Endothelial cell of umbilical vein (primary cell): ENCODE results near the gene ALG11. TPM values are rescaled to one million over a fixed set of nuclear protein-coding genes. Genes with fewer than 3 reads are reported as not detected.

Experiments used
- BruUV-seq: library from RNA; stranded (reverse); fragments of 400-500 nt; replicated peaks from 2 replicates; lab custom pipeline; 2021; lab: Mats Ljungman, UMichigan
- CTCF ChIA-PET: fragments of 300-600, 350-600 bp; sonication (Branson Sonifier 250); formaldehyde crosslinking; loops from one replicate; lab custom pipeline; 2021; ENCODE audit warnings: antibody characterized with exemption, inconsistent platforms; lab: Charles Lee
- POLR2A ChIA-PET: fragments of 300-600, 350-600 bp; sonication (Branson Sonifier 250); formaldehyde crosslinking; loops from one replicate; lab custom pipeline; 2021; ENCODE audit warnings: antibody characterized with exemption, inconsistent platforms; lab: Charles Lee
- DNase-seq: peaks from one replicate; pipeline ENCODE4 v3.0.0-alpha.2; 2011; ENCODE audit warnings: low read depth, low spot score
- FAIRE-seq: peaks from 2 replicates; lab custom pipeline; 2011; peaks lifted over from hg19 to GRCh38; lab: Jason Lieb, UNC
- H2AFZ ChIP-seq: 2 replicates; pipeline ENCODE4 v1.6.0; 2012; ENCODE audit warnings: low read depth, low read length, control low read depth, inconsistent platforms
- H3K27ac ChIP-seq: 2 replicates; pipeline ENCODE4 v1.5.1; 2011; ENCODE audit warnings: low read depth, mild to moderate bottlenecking, control low read depth, low read length, moderate library complexity; ENCODE audit not compliant: insufficient read depth
- H3K27me3 ChIP-seq, 2 experiments: 2 replicates each; pipeline versions ENCODE4 v1.6.0 to v1.6.1; 2011; ENCODE audit warnings: low read length in 2 of 2, mixed read lengths in 1 of 2; ENCODE audit not compliant: control insufficient read depth in 2 of 2, insufficient read depth in 2 of 2
- H3K36me3 ChIP-seq, 2 experiments: 2 replicates in 1 of 2; 3 replicates in 1 of 2; pipeline ENCODE4 v1.5.1; 2011; ENCODE audit warnings: low read length in 2 of 2, mild to moderate bottlenecking in 1 of 2, moderate library complexity in 1 of 2; ENCODE audit not compliant: control insufficient read depth in 2 of 2, insufficient read depth in 2 of 2; ENCODE audit errors: extremely low read depth in 1 of 2
- H3K4me1 ChIP-seq: 3 replicates; pipeline ENCODE4 v1.5.1; 2011; ENCODE audit warnings: mild to moderate bottlenecking, low read length; ENCODE audit not compliant: control insufficient read depth, insufficient read depth; ENCODE audit errors: extremely low read depth
- H3K4me2 ChIP-seq: 2 replicates; pipeline ENCODE4 v1.6.1; 2011; ENCODE audit warnings: low read length, control low read depth, mixed read lengths; ENCODE audit not compliant: insufficient read depth
- H3K4me3 ChIP-seq, 3 experiments: fragments of 200-600 bp in 1 of 3; sonication (generic), shearing (Covaris generic) in 1 of 3; replicated peaks in 1 of 3; 2 replicates each; pipeline ENCODE4 v1.5.1; 2011 to 2016; ENCODE audit warnings: control low read depth in 3 of 3, low read length in 3 of 3, mild to moderate bottlenecking in 2 of 3, inconsistent platforms in 1 of 3, low read depth in 1 of 3, moderate library complexity in 1 of 3; ENCODE audit not compliant: insufficient read depth in 1 of 3
- H3K79me2 ChIP-seq: 2 replicates; pipeline ENCODE4 v1.6.0; 2012; ENCODE audit warnings: low read length, inconsistent platforms; ENCODE audit not compliant: control insufficient read depth, insufficient read depth
- H3K9ac ChIP-seq: replicated peaks from 2 replicates; pipeline ENCODE3; 2011; ENCODE audit warnings: low read length, control low read depth; ENCODE audit not compliant: insufficient read depth; ENCODE audit errors: extremely low read depth
- H3K9me1 ChIP-seq: replicated peaks from 3 replicates; pipeline ENCODE4 v1.6.0; 2011; ENCODE audit warnings: mild to moderate bottlenecking, low read length; ENCODE audit not compliant: control insufficient read depth, insufficient read depth; ENCODE audit errors: extremely low read depth
- H3K9me3 ChIP-seq: replicated peaks from 2 replicates; pipeline ENCODE4 v1.5.1; 2012; ENCODE audit warnings: low read length, inconsistent platforms; ENCODE audit not compliant: control insufficient read depth, insufficient read depth
- H4K20me1 ChIP-seq: replicated peaks from 2 replicates; pipeline ENCODE3; 2011; ENCODE audit warnings: mild to moderate bottlenecking, low read length; ENCODE audit not compliant: control insufficient read depth, insufficient read depth; ENCODE audit errors: extremely low read depth
- EZH2 ChIP-seq: IDR thresholded peaks from 2 replicates; pipeline ENCODE4 v1.6.1; 2012; ENCODE audit warnings: borderline replicate concordance, low read depth, mild to moderate bottlenecking, moderate library complexity, low read length, inconsistent platforms; ENCODE audit not compliant: severe bottlenecking
- FOS ChIP-seq: IDR thresholded peaks from 2 replicates; pipeline ENCODE4 v1.6.1; 2011; ENCODE audit warnings: mild to moderate bottlenecking, low read length, moderate library complexity, borderline replicate concordance; ENCODE audit not compliant: insufficient read depth
- GATA2 ChIP-seq: IDR thresholded peaks from 2 replicates; pipeline ENCODE4 v1.7.0; 2011; ENCODE audit warnings: low read depth, mild to moderate bottlenecking, moderate library complexity, mixed read lengths, low read length; ENCODE audit not compliant: insufficient read length, insufficient read depth
- JUN ChIP-seq: IDR thresholded peaks from 2 replicates; pipeline ENCODE4 v1.6.1; 2011; ENCODE audit warnings: borderline replicate concordance, low read depth; ENCODE audit not compliant: insufficient read length, insufficient read depth
- MYC ChIP-seq: IDR thresholded peaks from one replicate; pipeline ENCODE4 v1.6.1; 2011; ENCODE audit warnings: mild to moderate bottlenecking, low read depth, low read length
- POLR2A ChIP-seq: IDR thresholded peaks from 2 replicates; pipeline ENCODE4 v1.6.1; 2012; ENCODE audit warnings: low read depth, mild to moderate bottlenecking, control low read depth, low read length
- POLR2AphosphoS5 ChIP-seq: IDR thresholded peaks from 2 replicates; pipeline ENCODE4 v1.6.1; 2012; ENCODE audit warnings: low read depth, mild to moderate bottlenecking, control low read depth, low read length, moderate library complexity; ENCODE audit not compliant: insufficient read depth
- dilution Hi-C: fragments of 300-500 bp; cut with MboI; formaldehyde crosslinking; loops from one replicate; pipeline ENCODE4 v1.15.0; 2019; ENCODE audit warnings: low sequenced_read_pairs; ENCODE audit not compliant: extremely low pct_ligation_motif_present
- intact Hi-C: fragments of 100-400 bp; cut with micrococcal nuclease; formaldehyde crosslinking; loops from one replicate; pipeline ENCODE4 v1.10.0; 2022
- polyA plus RNA-seq, 4 experiments: library from polyadenylated mRNA; depleted of rRNA in 3 of 4; stranded (reverse) in 3 of 4; unstranded in 1 of 4; fragments of >200 nt; gene quantifications; 2 replicates each; pipeline versions ENCODE4 v1.2.1 to v1.2.3, GENCODE V29; 2011 to 2012; ENCODE audit warnings: missing spikeins in 1 of 4
- total RNA-seq: library from RNA; stranded (reverse); gene quantifications from 2 replicates; pipeline ENCODE4 v1.2.3, GENCODE V29; 2021
- TF ChIP-seq, protein P1 (sequence below), 2 donors: IDR thresholded peaks; 1 replicate in 1 of 2; 2 replicates in 1 of 2; pipeline ENCODE4 v1.5.1; 2011; ENCODE audit warnings: low read length in 2 of 2, mild to moderate bottlenecking in 2 of 2, moderate library complexity in 2 of 2, control low read depth in 1 of 2, inconsistent platforms in 1 of 2, low read depth in 1 of 2; ENCODE audit not compliant: insufficient read depth in 1 of 2; ENCODE audit errors: extremely low read depth in 1 of 2
- TF ChIP-seq, protein P2 (sequence below): IDR thresholded peaks from 2 replicates; pipeline ENCODE4 v1.6.1; 2011; ENCODE audit not compliant: insufficient read depth, insufficient read length

ALG11 gene
- total and polyA plus RNA-seq, 2 donors (not counting 3 experiments of a cell fraction or from before 2014, with no cell fraction given) = 6.5 to 31.0 TPM

DNA sequence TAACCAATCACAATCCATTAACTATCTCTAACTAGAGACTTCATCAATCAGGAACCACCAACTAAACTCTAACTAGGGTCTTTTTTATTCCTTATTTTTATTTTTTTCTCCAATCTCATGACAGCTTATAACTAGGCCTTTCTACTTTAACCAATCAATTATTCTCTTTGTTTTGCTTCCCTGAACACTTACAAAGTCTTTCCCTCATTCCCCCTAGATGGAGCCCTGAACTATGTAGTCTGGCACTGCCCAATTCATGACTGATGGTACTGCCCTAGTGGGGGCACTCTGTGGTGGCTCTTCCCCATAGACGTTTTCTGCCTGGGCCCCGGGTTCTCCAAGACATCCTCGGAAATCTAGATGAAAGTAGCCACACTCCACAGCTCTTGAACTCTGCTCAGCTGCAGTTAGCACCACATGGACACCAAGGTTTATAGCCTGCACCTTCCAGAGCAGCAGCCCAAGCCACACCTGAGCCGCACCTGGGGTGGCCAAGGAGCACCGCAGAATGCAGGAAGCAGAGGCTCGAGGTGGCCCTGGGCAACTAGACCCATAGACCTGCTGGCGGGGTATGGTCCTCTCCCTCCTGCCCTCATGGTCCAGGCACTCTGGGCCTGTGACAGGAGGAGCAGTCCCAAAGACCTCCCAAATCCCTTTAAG lies 7.6 kb upstream of the ALG11 start:
- H3K27ac ChIP-seq = no peak overlapping the region
- DNase-seq = no peak
- peaks cover 0 to 6% of the 10 kb centered on the region in 2 experiments for H3K27me3 ChIP-seq
- no peak overlapping the region for H2AFZ ChIP-seq
- dilution Hi-C loops = no loop called here
- no peaks in the 10 kb centered on the region for H3K36me3 ChIP-seq
- no peaks in the 10 kb centered on the region for H3K79me2 ChIP-seq
- H4K20me1 ChIP-seq = no peaks in the 10 kb centered on the region
- CTCF ChIA-PET = interaction anchor here (1.2 to 6.7 kb wide), 4 partner anchors 13 to 197 kb away, joined by 3 to 45 read pairs (median 8); partner anchors contain the start of gene NEK5
- intact Hi-C loops = loop anchor here (5.0 kb wide), 1 partner anchor 233 kb away; no protein-coding TSS in a partner anchor
- no peak overlapping the region for H3K4me2 ChIP-seq
- H3K9me1 ChIP-seq = no peaks in the 10 kb centered on the region
- no peaks in the 10 kb centered on the region for H3K9me3 ChIP-seq
- H3K9ac ChIP-seq = no peak overlapping the region
- POLR2A ChIA-PET = no interaction called here
- no peak for TF ChIP-seq GATA2
- TF ChIP-seq POLR2A = no peak
- no peak for TF ChIP-seq POLR2AphosphoS5
- no peak for TF ChIP-seq FOS
- no peak for TF ChIP-seq MYC
- no TSS peak for BruUV-seq
- H3K4me1 ChIP-seq = no peaks in the 10 kb centered on the region
- no peak for FAIRE-seq
- H3K4me3 ChIP-seq = no peak overlapping the region

DNA sequence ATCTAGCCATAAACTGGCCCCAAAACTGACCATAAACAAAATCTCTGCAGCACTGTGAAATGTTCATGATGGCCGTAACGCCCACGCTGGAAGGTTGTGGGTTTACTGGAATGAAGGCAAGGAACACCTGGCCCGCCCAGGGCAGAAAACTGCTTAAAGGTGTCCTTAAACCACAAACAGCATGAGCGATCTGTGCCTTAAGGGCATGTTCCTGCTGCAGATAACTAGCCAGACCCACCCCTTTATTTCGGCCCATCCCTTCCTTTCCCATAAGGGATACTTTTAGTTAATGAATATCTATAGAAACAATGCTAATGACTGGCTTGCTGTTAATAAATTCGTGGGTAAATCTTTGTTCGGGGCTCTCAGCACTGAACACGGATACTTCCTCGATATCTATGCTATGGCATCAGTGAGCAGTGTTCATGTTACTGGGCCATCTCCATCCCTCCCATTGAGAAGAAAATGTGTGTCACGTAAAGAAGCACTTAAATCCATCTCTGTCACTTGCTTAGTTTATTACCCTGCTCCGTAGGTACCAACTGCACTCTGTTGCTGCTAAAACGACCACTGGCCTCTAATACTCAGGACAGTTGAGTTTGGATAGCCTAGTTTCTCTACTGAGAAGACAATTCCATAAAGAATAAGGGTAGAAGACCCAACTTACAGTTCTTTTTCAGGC lies 6.2 kb upstream of the ALG11 start:
- dilution Hi-C loops = no loop called here

More for the DNA sequence above, 6.2 kb upstream of the ALG11 start:
- Histone ChIP-seq H3K79me2 (no peaks in the 10 kb centered on the region), H3K4me2 (no peak overlapping the region), H3K9me1 (no peaks in the 10 kb centered on the region), H3K27me3 (peaks cover 10 to 13% of the 10 kb centered on the region in 2 experiments), H3K4me3 (no peak overlapping the region), H3K9me3 (no peaks in the 10 kb centered on the region), H3K27ac (no peak overlapping the region), H2AFZ (no peak overlapping the region), H3K4me1 (peaks cover 3% of the 10 kb centered on the region), H3K9ac (no peak overlapping the region), H4K20me1 (no peaks in the 10 kb centered on the region), H3K36me3 (no peaks in the 10 kb centered on the region)
- POLR2A ChIA-PET = no interaction called here
- TF ChIP-seq FOS = no peak
- TF ChIP-seq GATA2 = no peak
- no peak for TF ChIP-seq POLR2A
- no peak for TF ChIP-seq JUN
- no peak for TF ChIP-seq EZH2
- TF ChIP-seq, protein P1, sequence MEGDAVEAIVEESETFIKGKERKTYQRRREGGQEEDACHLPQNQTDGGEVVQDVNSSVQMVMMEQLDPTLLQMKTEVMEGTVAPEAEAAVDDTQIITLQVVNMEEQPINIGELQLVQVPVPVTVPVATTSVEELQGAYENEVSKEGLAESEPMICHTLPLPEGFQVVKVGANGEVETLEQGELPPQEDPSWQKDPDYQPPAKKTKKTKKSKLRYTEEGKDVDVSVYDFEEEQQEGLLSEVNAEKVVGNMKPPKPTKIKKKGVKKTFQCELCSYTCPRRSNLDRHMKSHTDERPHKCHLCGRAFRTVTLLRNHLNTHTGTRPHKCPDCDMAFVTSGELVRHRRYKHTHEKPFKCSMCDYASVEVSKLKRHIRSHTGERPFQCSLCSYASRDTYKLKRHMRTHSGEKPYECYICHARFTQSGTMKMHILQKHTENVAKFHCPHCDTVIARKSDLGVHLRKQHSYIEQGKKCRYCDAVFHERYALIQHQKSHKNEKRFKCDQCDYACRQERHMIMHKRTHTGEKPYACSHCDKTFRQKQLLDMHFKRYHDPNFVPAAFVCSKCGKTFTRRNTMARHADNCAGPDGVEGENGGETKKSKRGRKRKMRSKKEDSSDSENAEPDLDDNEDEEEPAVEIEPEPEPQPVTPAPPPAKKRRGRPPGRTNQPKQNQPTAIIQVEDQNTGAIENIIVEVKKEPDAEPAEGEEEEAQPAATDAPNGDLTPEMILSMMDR (IDR thresholded peaks at IDR 0.05; ENCODE audit: extremely low read depth in 1 of 2, insufficient read depth in 1 of 2, low read depth in 1 of 2, low read length in 2 of 2) = no peak
- no peak for TF ChIP-seq POLR2AphosphoS5
- TF ChIP-seq, protein P2, sequence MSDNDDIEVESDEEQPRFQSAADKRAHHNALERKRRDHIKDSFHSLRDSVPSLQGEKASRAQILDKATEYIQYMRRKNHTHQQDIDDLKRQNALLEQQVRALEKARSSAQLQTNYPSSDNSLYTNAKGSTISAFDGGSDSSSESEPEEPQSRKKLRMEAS = no peak
- TF ChIP-seq MYC = no peak
- no peak for DNase-seq
- no peak for FAIRE-seq
- intact Hi-C loops = no loop called here
- CTCF ChIA-PET = no interaction called here
- BruUV-seq = no TSS peak
